ENCODE results near the gene PPAT. TPM values are rescaled to one million over a fixed set of nuclear protein-coding genes. Genes with fewer than 3 reads are reported as not detected.

The PPAT gene
- total and polyA plus RNA-seq, 5 donors from 2014 or later, result 6.7 to 14.0 (median 10.9) TPM

DNA sequence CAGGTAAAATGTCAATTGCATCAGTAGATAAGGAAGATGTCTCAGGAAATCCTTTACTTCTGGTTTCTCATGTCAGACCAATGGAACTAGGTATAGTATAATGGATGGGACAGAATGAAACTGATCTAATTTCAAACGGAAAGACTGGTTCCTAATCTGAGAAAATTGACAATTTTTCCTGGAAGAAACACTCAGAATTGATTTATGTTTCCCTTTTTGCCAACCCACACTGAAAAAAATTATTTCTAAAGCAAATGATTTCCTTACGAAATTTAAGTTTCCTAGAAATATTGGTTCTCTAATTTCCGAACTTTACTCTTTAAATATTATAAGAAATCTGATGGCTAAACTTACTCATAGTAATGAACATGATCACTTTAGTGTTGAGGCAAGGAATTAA lies 19.1 kb downstream of the PPAT start:
- Mint-ChIP-seq H3K36me3 (no peaks in the 10 kb centered on the region), H3K27ac (no peak overlapping the region)

GRCh38 chr4:56414135-56414670 lies 21.2 kb downstream of the PPAT start:
- H3K36me3 ChIP-seq (ENCODE audit: control insufficient read depth, insufficient read depth, low read length), result no peaks in the 10 kb centered on the region
- Mint-ChIP-seq H3K4me1 (peaks cover 4 to 27% (median 15%) of the 10 kb centered on the region in 4 donors), H3K36me3 (no peaks in the 10 kb centered on the region), H3K9me3 (no peaks in the 10 kb centered on the region), H3K4me3 (no peak overlapping the region), H3K27ac (no peak overlapping the region), H3K27me3 (no peaks in the 10 kb centered on the region)
- no peaks in the 10 kb centered on the region for H3K27me3 ChIP-seq (ENCODE audit: control insufficient read depth, insufficient read depth, low read length)
- H3K27ac ChIP-seq (ENCODE audit: insufficient read depth, low read length, poor library complexity, severe bottlenecking), result no peak overlapping the region
- no peaks in the 10 kb centered on the region for H3K9me3 ChIP-seq (ENCODE audit: control insufficient read depth in 2 of 2, low read length in 2 of 2)
- DNase-seq, result no peak
- no peak for ATAC-seq (ENCODE audit: low read depth in 2 of 2)
- no peak overlapping the region for H3K4me3 ChIP-seq (ENCODE audit: low read depth, low read length)
- no peaks in the 10 kb centered on the region for H3K4me1 ChIP-seq (ENCODE audit: control insufficient read depth, insufficient read depth, low read length, poor library complexity, severe bottlenecking)

More for the DNA sequence above, 19.1 kb downstream of the PPAT start:
- Mint-ChIP-seq H3K4me1 (peaks cover 5 to 12% (median 8%) of the 10 kb centered on the region in 4 donors), H3K9me3 (no peaks in the 10 kb centered on the region), H3K27me3 (no peaks in the 10 kb centered on the region), H3K4me3 (no peak overlapping the region)
- peaks cover 2% of the 10 kb centered on the region for H3K36me3 ChIP-seq (ENCODE audit: control insufficient read depth, insufficient read depth, low read length)
- no peaks in the 10 kb centered on the region for H3K27me3 ChIP-seq (ENCODE audit: control insufficient read depth, insufficient read depth, low read length)
- H3K9me3 ChIP-seq (ENCODE audit: control insufficient read depth in 2 of 2, low read length in 2 of 2), result no peaks in the 10 kb centered on the region
- H3K27ac ChIP-seq (ENCODE audit: insufficient read depth, low read length, poor library complexity, severe bottlenecking), result no peak overlapping the region
- no peak for ATAC-seq (ENCODE audit: low read depth in 2 of 2)
- H3K4me3 ChIP-seq (ENCODE audit: low read depth, low read length), result no peak overlapping the region
- H3K4me1 ChIP-seq (ENCODE audit: control insufficient read depth, insufficient read depth, low read length, poor library complexity, severe bottlenecking), result no peaks in the 10 kb centered on the region
- no peak for DNase-seq

DNA sequence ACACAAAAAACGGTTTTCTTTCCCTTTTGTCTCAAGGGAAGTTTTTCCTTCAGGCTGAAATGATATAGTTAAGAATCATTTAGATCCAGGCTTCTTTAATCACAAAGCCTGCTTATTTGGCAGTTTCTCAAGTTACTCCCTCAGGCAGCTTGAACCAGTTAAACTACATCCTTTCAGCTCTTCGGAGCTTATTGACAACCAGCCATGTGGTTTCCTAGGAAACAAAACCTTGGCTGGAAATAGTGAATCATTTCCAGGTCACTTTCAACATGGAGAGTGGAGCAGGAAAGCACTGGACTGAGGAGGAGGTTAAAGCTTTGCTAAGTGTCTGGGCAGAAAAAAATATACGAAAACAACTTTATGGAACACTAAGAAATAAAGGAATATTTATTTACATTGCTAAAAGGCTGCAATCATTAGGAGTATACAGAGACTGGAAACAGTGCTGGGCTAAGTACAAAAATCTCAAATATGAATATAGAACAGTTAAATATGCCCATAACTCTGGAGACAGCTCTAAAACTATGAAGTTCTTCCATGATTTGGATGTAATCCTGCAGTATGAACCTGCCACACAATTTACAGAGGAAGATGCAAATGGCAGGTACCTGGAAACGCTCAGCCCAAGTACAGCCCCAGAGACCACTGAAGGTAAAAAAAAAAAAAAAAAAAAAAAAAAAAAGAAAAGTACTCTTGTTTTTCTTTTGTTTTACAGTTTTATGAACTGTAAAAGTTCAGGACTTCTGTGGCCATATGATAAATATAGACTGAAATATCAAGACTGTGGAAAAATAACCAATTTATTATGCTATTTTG lies 25.0 kb downstream of the PPAT start:
- Histone ChIP-seq H3K27me3 (ENCODE audit: control insufficient read depth, insufficient read depth, low read length) (no peaks in the 10 kb centered on the region), H3K4me1 (ENCODE audit: control insufficient read depth, insufficient read depth, low read length, poor library complexity, severe bottlenecking) (no peaks in the 10 kb centered on the region), H3K36me3 (ENCODE audit: control insufficient read depth, insufficient read depth, low read length) (peaks cover 11% of the 10 kb centered on the region), H3K9me3 (ENCODE audit: control insufficient read depth in 2 of 2, low read length in 2 of 2) (no peaks in the 10 kb centered on the region), H3K4me3 (ENCODE audit: low read depth, low read length) (no peak overlapping the region), H3K27ac (ENCODE audit: insufficient read depth, low read length, poor library complexity, severe bottlenecking) (no peak overlapping the region)
- ATAC-seq (ENCODE audit: low read depth in 2 of 2) (no peak), DNase-seq (peak in 1 of 3 donors; percentile 25)
- Mint-ChIP-seq H3K27ac (peak overlapping the region in 1 of 3 donors; percentile 61), H3K4me1 (peaks cover 4 to 34% (median 17%) of the 10 kb centered on the region in 4 donors), H3K27me3 (no peaks in the 10 kb centered on the region), H3K4me3 (peak overlapping the region in 1 of 4 donors; percentile 86), H3K9me3 (no peaks in the 10 kb centered on the region), H3K36me3 (peaks cover 13% of the 10 kb centered on the region)

DNA sequence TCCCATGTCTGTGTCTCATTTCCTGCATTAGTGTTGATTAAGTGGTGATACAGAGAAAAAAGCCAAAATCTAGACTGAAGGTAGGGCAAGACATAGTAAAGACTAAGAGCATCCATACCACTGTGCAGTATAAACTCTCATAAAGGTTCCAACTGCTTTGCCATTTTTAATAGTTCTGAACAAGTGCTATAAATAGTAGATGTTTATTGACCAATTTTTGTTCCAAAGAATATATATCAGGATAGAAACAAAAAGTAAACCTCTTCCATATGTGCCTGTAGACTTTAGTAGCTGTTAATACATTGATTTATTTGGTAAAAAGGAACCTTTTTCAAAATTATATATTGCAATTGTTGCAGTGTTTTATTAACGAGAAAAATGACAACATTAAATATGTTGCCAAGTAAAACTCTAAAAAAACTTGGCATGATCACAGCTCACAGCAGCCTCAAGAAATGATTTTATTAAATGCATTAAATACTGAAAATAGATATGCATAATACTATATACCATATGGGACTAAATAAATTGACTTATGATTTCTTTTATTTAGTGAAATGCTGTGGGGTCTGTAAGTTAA lies 25.8 kb downstream of the PPAT start:
- Histone ChIP-seq H3K36me3 (ENCODE audit: control insufficient read depth, insufficient read depth, low read length) (peaks cover 14% of the 10 kb centered on the region), H3K27ac (ENCODE audit: insufficient read depth, low read length, poor library complexity, severe bottlenecking) (no peak overlapping the region), H3K27me3 (ENCODE audit: control insufficient read depth, insufficient read depth, low read length) (no peaks in the 10 kb centered on the region), H3K9me3 (ENCODE audit: control insufficient read depth in 2 of 2, low read length in 2 of 2) (no peaks in the 10 kb centered on the region), H3K4me1 (ENCODE audit: control insufficient read depth, insufficient read depth, low read length, poor library complexity, severe bottlenecking) (no peaks in the 10 kb centered on the region), H3K4me3 (ENCODE audit: low read depth, low read length) (no peak overlapping the region)
- H3K27me3 Mint-ChIP-seq, result no peaks in the 10 kb centered on the region
- H3K4me1 Mint-ChIP-seq, result peaks cover 4 to 34% (median 17%) of the 10 kb centered on the region in 4 donors
- H3K4me3 Mint-ChIP-seq, result no peak overlapping the region
- no peak overlapping the region for H3K27ac Mint-ChIP-seq
- ATAC-seq (ENCODE audit: low read depth in 2 of 2) (no peak), DNase-seq (no peak)
- H3K9me3 Mint-ChIP-seq, result no peaks in the 10 kb centered on the region
- peaks cover 13% of the 10 kb centered on the region for H3K36me3 Mint-ChIP-seq

DNA sequence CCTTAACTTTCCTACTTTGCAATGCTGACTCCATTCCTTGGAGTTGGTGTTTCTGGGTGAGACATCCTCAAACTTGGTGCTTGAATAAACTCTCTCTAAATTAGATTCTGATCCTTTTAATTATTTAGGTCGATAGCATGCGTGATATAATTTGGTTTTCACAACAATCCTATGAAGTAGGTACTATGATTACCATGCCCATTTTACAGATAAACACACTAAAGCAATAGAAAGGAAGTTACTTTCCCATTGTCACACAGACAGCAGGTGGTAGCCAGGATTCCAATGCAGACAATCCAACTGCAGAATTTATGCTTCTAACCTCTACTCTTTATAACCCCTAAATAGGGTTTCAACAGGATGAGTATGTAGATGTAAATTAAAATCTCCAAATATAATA lies 26.4 kb downstream of the PPAT start:
- DNase-seq (no peak), ATAC-seq (ENCODE audit: low read depth in 2 of 2) (no peak)
- Histone ChIP-seq H3K27ac (ENCODE audit: insufficient read depth, low read length, poor library complexity, severe bottlenecking) (no peak overlapping the region), H3K27me3 (ENCODE audit: control insufficient read depth, insufficient read depth, low read length) (no peaks in the 10 kb centered on the region), H3K4me1 (ENCODE audit: control insufficient read depth, insufficient read depth, low read length, poor library complexity, severe bottlenecking) (no peaks in the 10 kb centered on the region), H3K4me3 (ENCODE audit: low read depth, low read length) (no peak overlapping the region), H3K36me3 (ENCODE audit: control insufficient read depth, insufficient read depth, low read length) (peaks cover 14% of the 10 kb centered on the region), H3K9me3 (ENCODE audit: control insufficient read depth in 2 of 2, low read length in 2 of 2) (no peaks in the 10 kb centered on the region)
- H3K36me3 Mint-ChIP-seq, result peaks cover 13% of the 10 kb centered on the region
- peaks cover 4 to 34% (median 17%) of the 10 kb centered on the region in 4 donors for H3K4me1 Mint-ChIP-seq
- H3K27me3 Mint-ChIP-seq, result no peaks in the 10 kb centered on the region
- peak overlapping the region in 1 of 3 donors; percentile 5 for H3K27ac Mint-ChIP-seq
- H3K4me3 Mint-ChIP-seq, result peak overlapping the region in 1 of 4 donors; percentile 47
- no peaks in the 10 kb centered on the region for H3K9me3 Mint-ChIP-seq

DNA sequence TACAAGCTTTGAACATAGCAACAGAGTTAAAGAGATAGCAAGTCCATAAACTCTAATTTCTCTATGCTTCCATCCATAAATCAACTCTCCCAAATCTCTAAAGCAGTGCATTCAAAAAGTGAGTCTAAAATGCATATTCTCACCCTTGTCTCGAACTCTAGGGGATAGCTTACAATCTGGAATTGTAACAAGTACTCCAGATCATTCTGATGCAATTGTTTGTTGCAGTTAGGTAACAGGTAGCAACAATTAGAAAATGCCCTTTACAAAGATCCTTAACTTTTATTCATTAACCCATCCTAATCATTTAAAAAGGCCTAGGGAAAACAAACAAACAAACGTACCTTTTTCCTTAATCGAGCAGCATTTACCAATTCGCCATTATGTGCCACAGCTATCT lies 29.3 kb downstream of the PPAT start:
- Histone ChIP-seq H3K27me3 (ENCODE audit: control insufficient read depth, insufficient read depth, low read length) (no peaks in the 10 kb centered on the region), H3K27ac (ENCODE audit: insufficient read depth, low read length, poor library complexity, severe bottlenecking) (no peak overlapping the region), H3K9me3 (ENCODE audit: control insufficient read depth in 2 of 2, low read length in 2 of 2) (no peaks in the 10 kb centered on the region), H3K36me3 (ENCODE audit: control insufficient read depth, insufficient read depth, low read length) (peaks cover 14% of the 10 kb centered on the region), H3K4me3 (ENCODE audit: low read depth, low read length) (no peak overlapping the region), H3K4me1 (ENCODE audit: control insufficient read depth, insufficient read depth, low read length, poor library complexity, severe bottlenecking) (no peaks in the 10 kb centered on the region)
- no peak for DNase-seq
- no peaks in the 10 kb centered on the region for H3K27me3 Mint-ChIP-seq
- no peak overlapping the region for H3K4me3 Mint-ChIP-seq
- no peaks in the 10 kb centered on the region for H3K9me3 Mint-ChIP-seq
- peaks cover 0 to 26% (median 13%) of the 10 kb centered on the region in 4 donors for H3K4me1 Mint-ChIP-seq
- H3K27ac Mint-ChIP-seq, result no peak overlapping the region
- ATAC-seq (ENCODE audit: low read depth in 2 of 2), result no peak
- H3K36me3 Mint-ChIP-seq, result peaks cover 21% of the 10 kb centered on the region

- Histone ChIP-seq H3K27me3 (ENCODE audit: control insufficient read depth, insufficient read depth, low read length) (no peaks in the 10 kb centered on the region), H3K36me3 (ENCODE audit: control insufficient read depth, insufficient read depth, low read length) (peaks cover 21% of the 10 kb centered on the region), H3K27ac (ENCODE audit: insufficient read depth, low read length, poor library complexity, severe bottlenecking) (no peak overlapping the region), H3K4me3 (ENCODE audit: low read depth, low read length) (no peak overlapping the region), H3K9me3 (ENCODE audit: control insufficient read depth in 2 of 2, low read length in 2 of 2) (no peaks in the 10 kb centered on the region), H3K4me1 (ENCODE audit: control insufficient read depth, insufficient read depth, low read length, poor library complexity, severe bottlenecking) (no peaks in the 10 kb centered on the region)
- peaks cover 23% of the 10 kb centered on the region for H3K36me3 Mint-ChIP-seq
- DNase-seq (no peak), ATAC-seq (ENCODE audit: low read depth in 2 of 2) (no peak)
- H3K4me3 Mint-ChIP-seq, result no peak overlapping the region
- H3K27ac Mint-ChIP-seq, result no peak overlapping the region
- no peaks in the 10 kb centered on the region for H3K9me3 Mint-ChIP-seq
- H3K4me1 Mint-ChIP-seq, result peaks cover 0 to 22% (median 10%) of the 10 kb centered on the region in 4 donors
- no peaks in the 10 kb centered on the region for H3K27me3 Mint-ChIP-seq
Measured at GRCh38 chr4:56405016-56405415, 30.4 kb downstream of the PPAT start.
